ENCODE data around the gene NCKAP5.
A peak's percentile ranks its signal among the peaks of the same experiment; 100 is the strongest.

The NCKAP5 gene

GRCh38 chr2:133173224-133173623 is 395.0 kb downstream of the NCKAP5 start:
- DNase-seq (ENCODE audit: low read depth) = no peak
- no peak for TF ChIP-seq CTCF (IDR thresholded peaks at IDR 0.05; ENCODE audit: control insufficient read depth, insufficient read depth, low read depth, low read length, missing control alignments)
- H3K4me3 ChIP-seq (ENCODE audit: control insufficient read depth, low read depth, low read length) = no peak overlapping the region

- TF ChIP-seq CTCF (IDR thresholded peaks at IDR 0.05; ENCODE audit: control insufficient read depth, insufficient read depth, low read depth, low read length, missing control alignments) = peak; percentile 54
- DNase-seq (ENCODE audit: low read depth) = peak; percentile 31
These were observed 396.8 kb downstream of the NCKAP5 start for GRCh38 chr2:133171393-133172004.

GRCh38 chr2:133169274-133169912 is 398.9 kb downstream of the NCKAP5 start:
- TF ChIP-seq CTCF (IDR thresholded peaks at IDR 0.05; ENCODE audit: control insufficient read depth, insufficient read depth, low read depth, low read length, missing control alignments) = no peak
- H3K4me3 ChIP-seq (ENCODE audit: control insufficient read depth, low read depth, low read length) = no peak overlapping the region
- no peak for DNase-seq (ENCODE audit: low read depth)

More at GRCh38 chr2:133171393-133172004, 396.8 kb downstream of the NCKAP5 start:
- no peak overlapping the region for H3K4me3 ChIP-seq (ENCODE audit: control insufficient read depth, low read depth, low read length)

- no peak overlapping the region for H3K4me3 ChIP-seq (ENCODE audit: control insufficient read depth, low read depth, low read length)
- no peak for TF ChIP-seq CTCF (IDR thresholded peaks at IDR 0.05; ENCODE audit: control insufficient read depth, insufficient read depth, low read depth, low read length, missing control alignments)
- no peak for DNase-seq (ENCODE audit: low read depth)
These were observed 400.3 kb downstream of the NCKAP5 start for GRCh38 chr2:133167990-133168389.

- no peak overlapping the region for H3K4me3 ChIP-seq (ENCODE audit: control insufficient read depth, low read depth, low read length)
- no peak for DNase-seq (ENCODE audit: low read depth)
- no peak for TF ChIP-seq CTCF (IDR thresholded peaks at IDR 0.05; ENCODE audit: control insufficient read depth, insufficient read depth, low read depth, low read length, missing control alignments)
These were observed 401.0 kb downstream of the NCKAP5 start for GRCh38 chr2:133167223-133167622.

GRCh38 chr2:133166031-133166430 is 402.2 kb downstream of the NCKAP5 start:
- no peak for DNase-seq (ENCODE audit: low read depth)
- TF ChIP-seq CTCF (IDR thresholded peaks at IDR 0.05; ENCODE audit: control insufficient read depth, insufficient read depth, low read depth, low read length, missing control alignments) = no peak

More at GRCh38 chr2:133166031-133166430, 402.2 kb downstream of the NCKAP5 start:
- H3K4me3 ChIP-seq (ENCODE audit: control insufficient read depth, low read depth, low read length) = no peak overlapping the region
